Measurements from ENCODE around the gene ZNF567. TPM values are rescaled to one million over a fixed set of nuclear protein-coding genes. Genes with fewer than 3 reads are reported as not detected.
A peak's percentile ranks its signal among the peaks of the same experiment; 100 is the strongest.

Gene ZNF567
- total and polyA plus RNA-seq, 8 donors, result 5.3 to 15.6 (median 11.9) TPM

DNA sequence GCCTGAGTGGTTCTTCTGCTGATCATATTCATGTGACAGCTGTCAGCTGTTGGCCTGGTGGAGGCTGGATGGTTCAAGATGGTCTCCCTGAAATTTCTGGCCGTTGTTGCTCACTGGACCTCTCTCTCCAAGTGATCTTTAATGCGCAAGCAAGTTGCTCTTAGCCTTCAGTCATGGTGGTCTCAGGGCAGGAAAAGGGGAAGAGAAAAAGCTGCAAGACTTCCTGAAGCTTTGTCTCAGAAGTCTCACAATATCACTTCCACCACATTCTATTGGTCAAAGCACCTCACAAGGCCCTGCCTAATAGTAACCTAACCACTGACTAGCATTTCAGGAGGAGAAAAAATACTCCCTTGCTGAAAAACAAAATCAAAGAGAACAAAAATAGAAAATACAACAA, 1.6 kb upstream of the ZNF567 start:
- no peaks in the 10 kb centered on the region for H3K27me3 ChIP-seq
- TF ChIP-seq, protein P1, sequence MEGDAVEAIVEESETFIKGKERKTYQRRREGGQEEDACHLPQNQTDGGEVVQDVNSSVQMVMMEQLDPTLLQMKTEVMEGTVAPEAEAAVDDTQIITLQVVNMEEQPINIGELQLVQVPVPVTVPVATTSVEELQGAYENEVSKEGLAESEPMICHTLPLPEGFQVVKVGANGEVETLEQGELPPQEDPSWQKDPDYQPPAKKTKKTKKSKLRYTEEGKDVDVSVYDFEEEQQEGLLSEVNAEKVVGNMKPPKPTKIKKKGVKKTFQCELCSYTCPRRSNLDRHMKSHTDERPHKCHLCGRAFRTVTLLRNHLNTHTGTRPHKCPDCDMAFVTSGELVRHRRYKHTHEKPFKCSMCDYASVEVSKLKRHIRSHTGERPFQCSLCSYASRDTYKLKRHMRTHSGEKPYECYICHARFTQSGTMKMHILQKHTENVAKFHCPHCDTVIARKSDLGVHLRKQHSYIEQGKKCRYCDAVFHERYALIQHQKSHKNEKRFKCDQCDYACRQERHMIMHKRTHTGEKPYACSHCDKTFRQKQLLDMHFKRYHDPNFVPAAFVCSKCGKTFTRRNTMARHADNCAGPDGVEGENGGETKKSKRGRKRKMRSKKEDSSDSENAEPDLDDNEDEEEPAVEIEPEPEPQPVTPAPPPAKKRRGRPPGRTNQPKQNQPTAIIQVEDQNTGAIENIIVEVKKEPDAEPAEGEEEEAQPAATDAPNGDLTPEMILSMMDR (IDR thresholded peaks at IDR 0.05), result no peak
- H3K4me1 ChIP-seq, result peaks cover 5 to 16% of the 10 kb centered on the region in 2 donors
- DNase-seq (no peak), ATAC-seq (no peak)
- H3K9me3 ChIP-seq, result peaks cover 0 to 42% of the 10 kb centered on the region in 2 donors
- H3K27ac ChIP-seq, result no peak overlapping the region
- intact Hi-C loops (cut with DNase I), result no loop called here
- H3K4me3 ChIP-seq, result no peak overlapping the region
- peaks cover 0 to 33% of the 10 kb centered on the region in 2 donors for H3K36me3 ChIP-seq

DNA sequence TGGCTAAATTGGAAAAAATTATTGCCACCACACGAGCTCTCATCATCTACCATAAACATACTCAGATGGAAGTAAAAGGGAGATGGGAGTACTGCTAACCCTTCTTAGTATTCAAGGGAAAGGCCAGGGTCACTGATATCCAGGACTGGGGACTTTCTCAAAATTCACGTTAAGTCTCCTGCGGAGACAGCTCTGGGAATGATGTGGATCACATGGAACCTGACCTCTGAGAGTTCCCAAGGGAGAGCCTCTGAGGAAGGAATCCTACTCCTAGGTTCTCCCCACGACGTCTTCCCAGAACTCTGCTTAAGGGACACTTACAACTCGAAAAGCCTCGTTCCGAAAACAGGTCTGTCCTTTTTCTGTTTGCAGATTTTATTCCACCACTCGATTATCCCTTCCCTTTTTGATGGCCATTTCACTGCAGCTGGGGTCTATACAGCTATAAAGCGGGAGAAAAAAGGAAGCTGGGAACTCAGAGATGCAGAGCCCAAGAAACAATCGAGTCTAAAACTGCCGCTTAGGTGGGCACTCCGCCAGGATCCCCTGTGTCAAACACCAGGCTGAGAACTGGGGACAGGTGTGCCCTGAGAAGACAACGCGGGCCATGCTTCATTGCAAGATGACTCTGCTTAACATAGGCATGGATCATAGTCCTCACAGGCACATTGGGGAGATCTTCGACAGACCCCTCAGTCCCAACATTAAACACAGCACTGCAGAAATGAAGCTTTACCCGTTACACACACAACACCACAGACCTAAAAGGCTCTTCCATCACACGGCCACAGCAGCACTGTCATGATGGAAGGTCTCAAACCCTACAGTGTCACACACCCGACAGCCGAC, 823 bp upstream of the ZNF567 start:
- Histone ChIP-seq H3K9me3 (peaks cover 0 to 42% of the 10 kb centered on the region in 2 donors), H3K27me3 (no peaks in the 10 kb centered on the region), H3K4me3 (peak overlapping the region; percentile 71 to 91), H3K36me3 (peaks cover 0 to 35% of the 10 kb centered on the region in 2 donors), H3K27ac (peak overlapping the region in 1 of 2 donors; percentile 59), H3K4me1 (peaks cover 5 to 16% of the 10 kb centered on the region in 2 donors)
- ATAC-seq (peak; percentile 38), DNase-seq (peak in 1 of 4 donors; percentile 16)
- TF ChIP-seq, protein P1 (IDR thresholded peaks at IDR 0.05), result no peak
- intact Hi-C loops (cut with DNase I), result no loop called here

DNA sequence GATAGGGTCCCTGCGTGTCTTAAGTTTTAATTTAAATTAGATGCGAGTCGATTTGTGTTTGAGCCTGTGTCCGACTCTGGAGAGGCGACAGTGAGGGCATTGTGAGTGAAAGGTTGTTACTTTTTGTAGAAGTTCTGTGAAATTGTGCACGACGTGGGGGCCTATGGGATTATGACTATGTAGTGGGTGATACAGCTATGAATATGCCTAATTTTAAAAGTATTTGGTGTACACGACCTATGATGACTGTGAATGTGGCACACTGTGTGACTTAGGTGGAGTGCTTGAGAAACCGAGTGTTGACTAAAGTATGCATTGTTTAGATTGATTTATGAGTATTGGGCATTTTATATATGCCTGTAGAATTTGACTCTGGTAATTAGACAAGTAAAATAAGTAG, 646 bp downstream of the ZNF567 start:
- H3K27ac ChIP-seq, result no peak overlapping the region
- intact Hi-C loops (cut with DNase I), result no loop called here
- peaks cover 5 to 16% of the 10 kb centered on the region in 2 donors for H3K4me1 ChIP-seq
- H3K4me3 ChIP-seq, result peak overlapping the region; percentile 71 to 91
- no peak for ATAC-seq
- no peak for DNase-seq
- TF ChIP-seq, protein P1 (IDR thresholded peaks at IDR 0.05), result no peak
- H3K27me3 ChIP-seq, result no peaks in the 10 kb centered on the region
- peaks cover 0 to 49% of the 10 kb centered on the region in 2 donors for H3K36me3 ChIP-seq
- peaks cover 0 to 45% of the 10 kb centered on the region in 2 donors for H3K9me3 ChIP-seq

DNA sequence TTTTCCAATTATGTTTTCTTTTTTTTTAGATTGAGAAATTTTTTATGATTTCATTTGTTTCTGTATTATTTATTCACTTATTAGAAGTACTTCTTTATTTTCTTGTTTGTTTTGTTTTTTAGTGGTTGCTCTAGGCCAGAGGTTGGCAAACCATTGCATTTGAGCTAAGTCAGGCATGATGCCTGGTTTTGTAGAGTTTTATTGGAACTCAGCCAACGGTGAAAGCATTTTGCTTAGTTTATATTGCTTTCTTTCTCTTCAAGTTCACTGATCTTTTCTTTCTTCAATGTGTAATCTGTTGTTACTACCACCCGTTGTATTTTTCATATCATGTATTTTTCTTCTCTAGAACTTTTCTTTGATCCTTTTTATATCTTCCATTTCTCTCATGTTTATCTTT, 19.7 kb downstream of the ZNF567 start:
- Histone ChIP-seq H3K36me3 (peaks cover 0 to 86% of the 10 kb centered on the region in 2 donors), H3K9me3 (peaks cover 6 to 93% of the 10 kb centered on the region in 2 donors), H3K4me3 (no peak overlapping the region), H3K27ac (no peak overlapping the region), H3K4me1 (no peaks in the 10 kb centered on the region), H3K27me3 (no peaks in the 10 kb centered on the region)
- TF ChIP-seq, protein P1 (IDR thresholded peaks at IDR 0.05), result no peak
- no peak for DNase-seq
- no peak for ATAC-seq
- intact Hi-C loops (cut with DNase I), result no loop called here

DNA sequence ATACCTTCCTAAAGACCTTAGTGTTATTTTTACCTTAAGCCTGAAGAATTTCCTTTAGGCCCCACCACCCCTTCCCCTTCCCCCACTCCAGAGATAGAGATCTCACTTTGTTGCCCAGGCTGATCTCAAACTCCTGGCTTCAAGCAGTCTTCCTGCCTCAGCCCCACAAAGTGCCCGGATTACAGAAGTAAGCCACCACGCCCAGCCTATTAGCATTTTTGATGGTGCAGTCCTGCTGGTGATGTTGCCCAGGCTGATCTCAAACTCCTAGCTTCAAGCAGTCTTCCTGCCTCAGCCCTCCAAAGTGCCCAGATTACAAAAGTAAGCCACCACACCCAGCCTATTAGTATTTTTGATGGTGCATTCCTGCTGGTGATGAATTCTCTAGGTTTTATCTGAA, 22.0 kb downstream of the ZNF567 start:
- H3K4me3 ChIP-seq, result no peak overlapping the region
- ATAC-seq (no peak), DNase-seq (no peak)
- H3K27ac ChIP-seq, result no peak overlapping the region
- peaks cover 14 to 100% of the 10 kb centered on the region in 2 donors for H3K9me3 ChIP-seq
- H3K36me3 ChIP-seq, result peaks cover 7 to 95% of the 10 kb centered on the region in 2 donors
- TF ChIP-seq, protein P1 (IDR thresholded peaks at IDR 0.05), result no peak
- no peaks in the 10 kb centered on the region for H3K4me1 ChIP-seq
- H3K27me3 ChIP-seq, result no peaks in the 10 kb centered on the region
- intact Hi-C loops (cut with DNase I), result no loop called here
